GM12864 (cell line): ENCODE measurements around the gene C6.
A peak's percentile ranks its signal among the peaks of the same experiment; 100 is the strongest.

Experiments used
- DNase-seq: peaks from one replicate; pipeline ENCODE4 v3.0.0-alpha.2; 2011; ENCODE audit warnings: low read depth
- H3K4me3 ChIP-seq: 2 replicates; pipeline ENCODE4 v1.5.1; 2011; ENCODE audit warnings: mild to moderate bottlenecking, low read depth, low read length, control low read depth
- CTCF ChIP-seq: IDR thresholded peaks from 2 replicates; pipeline ENCODE4 v1.5.1; 2011; ENCODE audit warnings: low read depth, mild to moderate bottlenecking, moderate library complexity, low read length, control low read depth, inconsistent platforms; ENCODE audit errors: missing control alignments

Gene C6

DNA sequence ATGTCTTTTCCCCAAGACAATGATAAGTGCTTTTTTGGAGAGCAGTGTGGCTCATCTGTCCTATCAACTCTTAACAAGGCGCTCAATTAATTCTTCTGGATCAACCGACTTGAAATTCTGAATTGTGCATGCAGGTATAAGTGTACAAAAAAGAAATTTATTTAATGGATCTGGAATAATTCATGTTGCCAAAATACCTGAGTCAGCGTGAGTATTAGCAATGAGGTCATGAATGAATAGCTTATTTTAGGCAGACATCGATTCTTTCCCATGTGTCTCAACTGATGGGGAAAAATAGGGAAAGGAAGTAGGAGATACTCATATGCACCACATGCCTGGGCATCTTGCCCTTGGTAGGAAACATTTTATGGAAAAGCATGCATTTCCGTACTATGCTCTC lies 68.0 kb downstream of the C6 start:
- no peak for TF ChIP-seq CTCF
- H3K4me3 ChIP-seq: no peak overlapping the region
- DNase-seq: no peak

GRCh38 chr5:41143131-41143901 lies 70.0 kb downstream of the C6 start:
- no peak for DNase-seq
- no peak overlapping the region for H3K4me3 ChIP-seq
- no peak for TF ChIP-seq CTCF

- TF ChIP-seq CTCF: no peak
- no peak overlapping the region for H3K4me3 ChIP-seq
- DNase-seq: no peak
Observed at GRCh38 chr5:41127967-41128690, 85.2 kb downstream of the C6 start.

GRCh38 chr5:41122459-41122858 lies 90.9 kb downstream of the C6 start:
- H3K4me3 ChIP-seq: no peak overlapping the region
- no peak for DNase-seq
- peak; percentile 35 for TF ChIP-seq CTCF

GRCh38 chr5:41120600-41120999 lies 92.7 kb downstream of the C6 start:
- DNase-seq: no peak
- H3K4me3 ChIP-seq: no peak overlapping the region
- no peak for TF ChIP-seq CTCF

DNA sequence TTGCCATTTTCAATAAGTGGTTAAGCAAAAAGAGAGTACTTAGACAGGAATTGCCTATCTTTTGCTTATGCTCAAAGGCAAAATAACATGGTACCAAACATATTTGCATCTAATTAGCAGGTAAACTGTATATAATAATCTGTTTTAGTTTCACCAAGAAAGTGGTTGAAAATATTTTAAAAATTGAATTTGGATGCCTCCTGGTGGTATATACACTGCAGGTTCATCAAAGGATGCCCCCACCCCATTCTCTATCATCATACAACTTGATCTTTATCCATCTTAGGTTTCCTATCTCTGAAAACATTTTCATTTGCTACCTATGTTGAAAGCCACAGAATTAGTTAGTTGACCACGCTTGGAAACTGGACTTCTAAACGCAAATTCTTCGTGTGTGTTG lies 95.2 kb downstream of the C6 start:
- no peak for TF ChIP-seq CTCF

More for the DNA sequence above, 95.2 kb downstream of the C6 start:
- no peak for DNase-seq
- no peak overlapping the region for H3K4me3 ChIP-seq
